Tibial artery (tissue), 4 donors: Measurements from ENCODE around the gene DNAJC27.

Source experiments
- DNase-seq, 2 donors: peaks; one replicate each; pipeline ENCODE4 v3.0.0-alpha.2; 2019
- H3K27ac ChIP-seq, 2 donors: fragments of 200-600 bp; sonication (generic) in 1 of 2; 1 replicate in 1 of 2; 2 replicates in 1 of 2; pipeline ENCODE4 v1.5.1; 2018 to 2019; ENCODE audit warnings: mild to moderate bottlenecking in 1 of 2
- H3K27me3 ChIP-seq, 2 donors: fragments of 200-600 bp; sonication (generic) in 1 of 2; one replicate each; pipeline versions ENCODE4 v1.5.1 to v1.6.0; 2016 to 2019
- H3K36me3 ChIP-seq, 3 donors: fragments of 200-600 bp; sonication (generic) in 2 of 3; one replicate each; pipeline ENCODE4 v1.5.1; 2016 to 2019; ENCODE audit warnings: mild to moderate bottlenecking in 2 of 3
- H3K4me1 ChIP-seq, 4 donors: fragments of 200-600 bp; sonication (generic) in 2 of 4; 1 replicate in 3 of 4; 2 replicates in 1 of 4; pipeline ENCODE4 v1.5.1; 2016 to 2019
- H3K4me3 ChIP-seq, 2 donors: fragments of 200-600 bp; sonication (generic) in 1 of 2; 1 replicate in 1 of 2; 2 replicates in 1 of 2; pipeline ENCODE4 v1.5.1; 2018 to 2019; ENCODE audit warnings: mild to moderate bottlenecking in 2 of 2
- H3K9me3 ChIP-seq, 3 donors: fragments of 200-600 bp; sonication (generic) in 1 of 3; one replicate each; pipeline ENCODE4 v1.5.1; 2016 to 2019
- CTCF ChIP-seq, 2 experiments: fragments of 200-600 bp in 1 of 2; fragments of 450-650 bp in 1 of 2; IDR thresholded peaks; one replicate each; pipeline ENCODE4 v1.5.1; 2017 to 2019; ENCODE audit warnings: antibody characterized with exemption in 2 of 2, mild to moderate bottlenecking in 1 of 2, moderate library complexity in 1 of 2
- intact Hi-C: fragments of 100-400 bp; cut with DNase I; formaldehyde crosslinking; loops from one replicate; pipeline ENCODE4 v1.15.0; 2023; ENCODE audit warnings: low total_unique reads

Gene DNAJC27

DNA sequence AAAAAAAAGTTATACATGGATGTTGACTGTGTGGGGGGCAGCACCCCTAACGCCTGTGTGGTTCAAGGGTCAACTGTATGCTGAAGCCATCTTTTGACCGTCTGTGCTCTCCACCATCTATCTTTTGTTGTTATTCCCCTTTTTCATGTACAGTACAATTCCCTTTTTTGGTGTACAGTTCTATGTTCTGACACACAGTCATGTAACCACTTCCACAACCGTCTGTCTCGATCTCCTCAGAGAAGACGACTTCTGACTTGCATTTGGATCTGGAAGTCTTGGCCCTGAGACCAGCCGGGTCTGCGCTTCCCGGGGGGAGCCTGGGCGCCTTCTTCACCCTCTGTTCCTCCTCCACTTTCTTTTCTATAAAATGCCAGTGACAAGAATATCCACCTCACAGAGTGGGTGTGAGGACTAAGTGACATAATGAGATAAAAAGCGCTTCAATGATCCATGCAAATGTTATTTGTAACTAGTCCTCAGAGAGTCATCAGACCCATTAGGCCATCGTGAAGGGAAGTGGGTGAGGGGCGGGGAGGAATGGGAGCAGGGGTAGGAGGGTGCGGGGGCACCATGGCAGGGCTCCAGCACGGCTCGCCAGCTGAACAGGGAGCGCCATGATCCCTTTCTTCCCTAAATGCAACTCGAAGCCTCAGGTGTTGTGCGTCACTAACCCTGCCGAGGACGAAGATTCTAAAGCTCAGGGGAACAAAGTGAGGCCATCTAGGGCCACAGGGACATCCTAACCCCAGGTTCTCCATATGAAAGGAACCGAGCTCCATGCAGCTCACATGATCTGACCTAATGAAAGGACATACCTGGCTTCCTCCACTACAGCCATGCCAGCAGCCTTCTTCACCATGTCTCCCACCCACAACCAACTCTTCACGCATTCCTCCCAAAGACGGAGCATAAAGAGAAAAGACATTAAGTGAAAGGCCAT is 68.3 kb downstream of the DNAJC27 start:
- peaks cover 0 to 26% (median 5%) of the 10 kb centered on the region in 3 donors for H3K36me3 ChIP-seq
- H3K27ac ChIP-seq = no peak overlapping the region

GRCh38 chr2:24899361-24899910 is 72.3 kb downstream of the DNAJC27 start:
- DNase-seq = no peak
- Histone ChIP-seq H3K4me1 (no peaks in the 10 kb centered on the region), H3K9me3 (peaks cover 0 to 8% (median 3%) of the 10 kb centered on the region in 3 donors), H3K36me3 (peaks cover 0 to 35% (median 11%) of the 10 kb centered on the region in 3 donors), H3K27ac (no peak overlapping the region), H3K27me3 (no peaks in the 10 kb centered on the region), H3K4me3 (no peak overlapping the region)
- intact Hi-C loops = no loop called here
- TF ChIP-seq CTCF (IDR thresholded peaks at IDR 0.05) = no peak

More for the DNA sequence above, 68.3 kb downstream of the DNAJC27 start:
- H3K4me1 ChIP-seq = no peaks in the 10 kb centered on the region
- no peak for DNase-seq
- no peak overlapping the region for H3K4me3 ChIP-seq
- H3K27me3 ChIP-seq = no peaks in the 10 kb centered on the region
- no peak for TF ChIP-seq CTCF (IDR thresholded peaks at IDR 0.05)
- H3K9me3 ChIP-seq = no peaks in the 10 kb centered on the region
- intact Hi-C loops = no loop called here

GRCh38 chr2:24898122-24899109 is 73.3 kb downstream of the DNAJC27 start:
- no peaks in the 10 kb centered on the region for H3K4me1 ChIP-seq
- H3K27ac ChIP-seq = no peak overlapping the region
- peaks cover 0 to 10% (median 3%) of the 10 kb centered on the region in 3 donors for H3K9me3 ChIP-seq
- intact Hi-C loops = no loop called here
- TF ChIP-seq CTCF (IDR thresholded peaks at IDR 0.05) = no peak
- no peak overlapping the region for H3K4me3 ChIP-seq
- H3K36me3 ChIP-seq = peaks cover 0 to 33% (median 11%) of the 10 kb centered on the region in 3 donors
- H3K27me3 ChIP-seq = no peaks in the 10 kb centered on the region
- peak in 1 of 2 donors; percentile 57 for DNase-seq

DNA sequence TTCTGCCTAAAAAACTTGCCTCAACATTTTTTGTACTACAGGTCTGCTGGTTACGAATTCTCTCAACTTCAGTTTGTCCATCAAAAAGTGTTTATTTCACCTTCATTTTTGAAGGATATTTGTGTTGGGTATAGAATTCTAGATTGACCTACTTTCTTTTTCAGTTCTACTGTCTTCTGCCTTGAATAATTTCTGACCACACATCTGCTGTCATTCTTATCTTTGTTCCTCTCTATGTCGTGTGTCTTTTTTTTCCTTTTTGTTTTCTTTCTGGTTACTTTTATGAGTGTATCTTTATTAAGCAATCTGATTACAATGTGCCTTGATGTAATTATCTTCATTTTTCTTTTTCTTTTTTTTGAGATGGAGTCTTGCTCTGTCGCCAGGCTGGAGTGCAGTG is 77.0 kb downstream of the DNAJC27 start:
- no peaks in the 10 kb centered on the region for H3K27me3 ChIP-seq
- no peak for TF ChIP-seq CTCF (IDR thresholded peaks at IDR 0.05)
- intact Hi-C loops = no loop called here
- peaks cover 0 to 10% (median 3%) of the 10 kb centered on the region in 3 donors for H3K9me3 ChIP-seq
- H3K4me3 ChIP-seq = no peak overlapping the region
- DNase-seq = no peak
- peaks cover 0 to 11% (median 10%) of the 10 kb centered on the region in 3 donors for H3K36me3 ChIP-seq
- no peak overlapping the region for H3K27ac ChIP-seq
- no peaks in the 10 kb centered on the region for H3K4me1 ChIP-seq

DNA sequence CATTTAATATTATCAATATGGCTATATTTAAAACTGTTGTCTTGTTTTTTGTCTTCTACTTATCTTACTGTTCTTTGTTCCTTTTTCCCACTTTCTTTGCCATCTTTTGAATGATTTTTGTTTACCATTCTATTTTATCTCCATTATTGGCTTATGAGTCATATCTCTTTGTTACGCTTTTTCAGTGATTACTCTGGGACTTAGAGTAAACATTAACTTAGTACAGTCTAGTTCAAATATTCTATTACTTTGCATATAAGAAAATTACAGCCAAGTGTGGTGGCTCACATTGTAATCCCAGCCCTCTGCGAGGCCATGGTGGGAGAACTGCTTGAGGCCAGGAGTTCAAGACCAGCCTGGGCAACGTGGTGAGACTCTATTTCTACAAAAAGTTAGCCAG is 77.8 kb downstream of the DNAJC27 start:
- peaks cover 0 to 11% (median 10%) of the 10 kb centered on the region in 3 donors for H3K36me3 ChIP-seq
- TF ChIP-seq CTCF (IDR thresholded peaks at IDR 0.05) = no peak
- peaks cover 0 to 10% (median 3%) of the 10 kb centered on the region in 3 donors for H3K9me3 ChIP-seq
- no peak overlapping the region for H3K27ac ChIP-seq
- no peaks in the 10 kb centered on the region for H3K27me3 ChIP-seq
- no peaks in the 10 kb centered on the region for H3K4me1 ChIP-seq
- intact Hi-C loops = no loop called here
- no peak for DNase-seq
- H3K4me3 ChIP-seq = no peak overlapping the region
